GM20431 (cell line): ENCODE results near the gene KLC3.
"Not testable (repeated sequence)": the region's sequence is repeated elsewhere in the genome, so short reads cannot be mapped to it uniquely, and the experiment has no call there.

Experiments
- in situ Hi-C: fragments of 300-500 bp; cut with MseI, MboI; formaldehyde crosslinking; loops from one replicate; pipeline ENCODE4 v1.15.0; 2020; ENCODE audit warnings: low sequenced_read_pairs; ENCODE audit not compliant: unreplicated experiment

KLC3 gene

GRCh38 chr19:45314708-45315245 lies 25.8 kb upstream of the KLC3 start:
- in situ Hi-C loops = no loop called here

GRCh38 chr19:45315304-45315703 lies 25.2 kb upstream of the KLC3 start:
- in situ Hi-C loops = no loop called here

DNA sequence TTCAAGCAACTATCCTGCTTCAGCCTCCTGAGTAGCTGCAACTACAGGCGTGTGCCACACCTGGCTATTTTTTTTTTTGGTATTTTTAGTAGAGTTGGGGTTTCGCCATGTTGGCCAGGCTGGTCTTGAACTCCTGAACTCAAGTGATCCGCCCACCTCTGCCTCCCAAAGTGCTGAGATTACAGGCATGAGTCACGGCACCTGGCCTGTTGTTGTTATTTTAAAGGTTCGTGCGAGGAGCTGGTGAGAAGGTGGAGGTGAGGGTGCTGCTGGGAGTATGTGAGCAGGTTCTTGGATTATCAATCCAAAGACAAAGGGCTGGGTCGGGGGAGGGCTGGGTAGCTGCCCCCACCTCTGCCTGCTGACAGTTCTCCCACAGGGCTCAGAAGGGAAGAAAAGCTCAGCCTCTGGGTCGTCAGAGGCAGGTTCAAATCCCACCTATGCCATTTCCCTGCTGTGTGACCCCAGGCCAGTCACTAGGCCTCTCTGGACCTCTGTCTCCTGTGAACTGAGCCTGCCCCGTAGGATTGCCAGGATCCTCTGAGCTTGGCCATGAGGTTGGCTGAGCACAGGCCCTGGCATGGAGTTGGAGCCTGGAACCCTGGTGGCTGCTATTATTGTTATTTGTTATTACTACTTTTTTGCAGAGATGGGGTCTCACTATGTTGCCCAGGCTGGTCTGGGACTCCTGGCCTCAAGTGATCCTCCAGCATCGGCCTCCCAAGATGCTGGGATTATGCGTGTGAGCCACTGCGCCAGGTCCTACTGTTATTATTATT lies 19.4 kb upstream of the KLC3 start:
- in situ Hi-C loops = no loop called here

DNA sequence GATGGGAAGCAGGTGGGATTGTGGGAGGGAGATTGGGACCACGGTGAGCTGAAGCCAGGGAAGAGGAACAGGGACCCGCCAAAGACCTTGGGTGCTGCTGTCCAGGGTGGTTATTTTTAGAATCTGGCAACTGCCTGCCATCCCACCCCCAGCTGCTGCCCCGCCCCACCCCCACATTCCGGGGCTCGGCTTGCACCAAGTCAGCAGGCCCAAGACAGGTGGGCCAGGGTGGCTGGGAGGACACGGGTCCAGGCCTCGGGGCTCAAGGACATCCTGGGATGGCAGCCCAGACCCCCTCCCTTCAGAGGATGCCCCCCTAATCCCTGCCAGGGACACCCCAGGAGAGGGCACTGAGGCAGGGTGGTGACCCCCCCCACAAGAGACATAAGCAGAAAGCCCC lies 18.7 kb upstream of the KLC3 start:
- in situ Hi-C loops = no loop called here

DNA sequence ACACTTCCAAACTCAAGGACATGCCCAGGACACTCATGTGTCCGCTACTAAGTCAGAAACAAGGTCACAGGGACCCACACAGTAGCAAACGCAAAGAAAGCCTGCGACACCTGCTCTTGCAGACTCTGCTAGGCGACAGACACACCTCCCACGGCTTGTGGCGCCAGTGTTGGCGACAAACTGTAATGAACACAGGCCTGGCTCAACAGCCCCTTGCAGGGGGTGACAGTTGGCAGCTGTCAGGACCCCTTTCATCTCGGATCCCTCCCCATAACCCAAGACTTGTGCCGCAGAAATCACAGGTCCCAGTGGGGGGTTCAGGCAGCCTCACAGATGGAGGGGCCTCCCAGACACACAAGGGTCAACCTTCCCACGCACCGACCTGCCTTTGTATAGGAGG lies 18.2 kb upstream of the KLC3 start:
- in situ Hi-C loops = no loop called here

DNA sequence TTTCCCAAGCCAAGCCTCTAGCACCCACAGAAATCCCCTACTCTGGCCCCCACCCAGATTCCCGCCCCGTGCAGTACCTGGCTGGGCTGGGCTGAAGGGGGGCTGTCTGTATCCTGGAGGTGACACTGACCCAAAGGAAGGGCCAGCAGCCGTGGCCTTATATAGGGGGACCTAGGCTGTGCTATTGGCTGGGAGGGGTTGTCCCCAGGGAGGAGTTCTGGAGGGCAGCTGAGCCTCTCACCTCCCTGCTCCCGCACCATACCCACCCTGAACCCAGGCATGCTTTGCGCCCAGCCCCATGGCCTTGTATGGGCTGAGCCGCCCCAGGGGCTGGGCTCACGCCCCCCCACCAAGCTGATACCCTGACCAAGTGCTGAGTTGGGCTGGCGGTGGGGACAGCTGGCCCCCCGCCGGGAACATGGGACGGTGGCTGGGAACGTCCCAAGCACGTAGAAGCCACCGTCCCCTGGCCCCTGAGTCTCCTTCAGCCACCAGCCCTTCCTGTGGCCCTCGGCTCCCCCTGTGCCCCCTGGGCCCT lies 17.7 kb upstream of the KLC3 start, which contains the start of gene CKM:
Gene CKM (minus strand): TSS at position 132 of the 538 bp plus-strand sequence. CDS start 3,162 bp downstream, outside the sequence.
- in situ Hi-C loops = no loop called here

GRCh38 chr19:45323671-45324081 lies 16.9 kb upstream of the KLC3 start:
- in situ Hi-C loops = no loop called here

DNA sequence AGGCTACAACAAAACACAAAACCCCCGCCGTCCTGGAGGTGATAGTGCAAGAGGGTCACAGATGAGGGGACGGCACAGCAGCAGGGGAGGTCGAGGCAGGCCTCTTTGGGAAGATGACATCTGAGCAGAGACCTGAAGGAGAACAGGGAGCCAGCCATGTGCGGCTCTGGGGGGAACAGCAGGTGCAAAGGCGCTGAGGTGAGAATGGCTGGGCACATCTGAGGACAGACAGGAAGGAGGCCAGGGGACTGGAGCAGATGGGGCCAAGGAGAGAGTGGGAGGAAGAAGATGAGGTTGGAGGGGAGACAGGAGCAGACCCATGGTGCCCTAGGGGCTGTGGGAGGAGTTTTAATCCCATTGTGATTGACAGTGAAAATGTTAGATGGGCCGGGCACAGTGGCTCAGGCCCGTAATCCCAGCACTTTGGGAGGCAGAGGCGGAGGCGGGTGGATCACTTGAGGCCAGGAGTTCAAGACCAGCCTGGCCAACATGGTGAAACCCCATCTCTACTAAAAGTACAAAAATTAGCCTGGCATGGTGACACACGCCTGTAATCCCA lies 16.1 kb upstream of the KLC3 start:
- in situ Hi-C loops = no loop called here

DNA sequence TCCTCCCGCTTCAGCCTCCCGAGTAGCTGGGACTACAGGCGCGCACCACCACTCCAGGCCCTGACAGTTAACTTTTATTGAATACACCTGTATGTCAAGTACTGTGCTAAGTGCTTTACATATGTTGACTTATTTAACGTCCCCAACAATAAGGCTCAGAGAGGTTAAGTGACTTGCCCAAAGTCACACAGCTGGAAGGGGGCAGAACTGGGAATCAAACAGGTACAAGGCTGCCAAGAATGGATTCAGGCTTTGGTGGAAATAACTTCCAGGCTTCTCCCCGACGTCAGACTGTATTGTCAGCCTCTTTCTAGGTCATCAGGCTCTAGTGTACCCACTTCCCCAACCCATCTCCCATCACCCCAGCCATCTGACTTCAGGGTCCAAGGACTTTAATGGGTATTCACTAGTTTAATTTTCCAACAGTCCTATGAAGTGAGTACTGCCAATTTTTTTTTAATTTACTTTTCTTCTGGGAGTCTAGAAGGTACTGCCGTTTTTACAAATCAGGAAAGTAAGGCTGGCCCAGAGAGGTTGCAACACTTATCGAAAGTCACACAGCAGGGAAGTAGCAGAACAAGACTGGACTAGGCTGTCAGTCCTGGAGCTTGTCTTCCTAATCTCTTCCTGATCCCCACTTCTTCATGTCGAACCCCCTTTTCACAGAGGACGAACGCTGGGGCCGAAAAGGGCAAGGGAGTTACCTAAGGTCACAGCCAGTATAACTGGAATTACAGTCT lies 13.0 kb upstream of the KLC3 start:
- in situ Hi-C loops = no loop called here

GRCh38 chr19:45331411-45331810 lies 9.1 kb upstream of the KLC3 start:
- in situ Hi-C loops = no loop called here

GRCh38 chr19:45333609-45334303 lies 6.8 kb upstream of the KLC3 start:
- in situ Hi-C loops = no loop called here

DNA sequence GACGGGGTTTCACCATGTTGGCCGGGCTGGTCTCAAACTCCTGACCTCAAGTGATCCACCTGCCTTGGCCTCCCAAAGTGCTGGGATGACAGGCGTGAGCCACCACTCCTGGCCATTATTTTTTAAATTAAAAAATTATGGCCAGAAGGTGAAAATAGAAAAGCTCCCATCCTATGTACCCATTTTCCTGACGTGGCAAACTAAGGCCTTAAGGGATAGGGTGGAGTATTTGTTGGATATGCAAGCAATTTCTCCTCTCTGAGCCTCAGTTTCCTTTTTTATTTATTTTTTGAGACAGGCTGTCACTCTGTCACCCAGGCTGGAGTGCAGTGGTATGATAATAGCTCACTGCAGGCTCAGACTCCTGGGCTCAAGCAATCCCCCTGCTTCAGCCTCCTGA lies 5.7 kb upstream of the KLC3 start:
- in situ Hi-C loops = not testable (repeated sequence)

GRCh38 chr19:45336696-45337251 lies 3.8 kb upstream of the KLC3 start:
- in situ Hi-C loops = no loop called here

DNA sequence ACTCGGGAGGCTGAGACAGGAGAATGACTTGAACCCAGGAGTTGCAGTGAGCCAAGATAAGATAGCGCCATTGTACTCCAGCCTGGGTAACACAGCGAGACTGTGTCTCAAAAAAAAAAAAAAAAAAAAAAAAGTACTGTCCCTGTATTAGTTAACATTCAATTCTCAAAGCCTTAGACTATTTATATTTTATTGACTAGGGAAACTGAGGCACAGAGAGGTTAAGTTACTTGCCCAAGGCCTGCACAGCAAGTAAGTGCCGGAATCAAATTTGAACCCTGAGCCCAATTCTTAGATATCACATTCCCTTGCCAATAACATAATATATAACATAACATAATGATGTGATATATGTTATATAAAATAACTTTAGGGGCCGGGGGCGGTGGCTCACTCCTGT lies 921 bp upstream of the KLC3 start:
- in situ Hi-C loops = no loop called here

DNA sequence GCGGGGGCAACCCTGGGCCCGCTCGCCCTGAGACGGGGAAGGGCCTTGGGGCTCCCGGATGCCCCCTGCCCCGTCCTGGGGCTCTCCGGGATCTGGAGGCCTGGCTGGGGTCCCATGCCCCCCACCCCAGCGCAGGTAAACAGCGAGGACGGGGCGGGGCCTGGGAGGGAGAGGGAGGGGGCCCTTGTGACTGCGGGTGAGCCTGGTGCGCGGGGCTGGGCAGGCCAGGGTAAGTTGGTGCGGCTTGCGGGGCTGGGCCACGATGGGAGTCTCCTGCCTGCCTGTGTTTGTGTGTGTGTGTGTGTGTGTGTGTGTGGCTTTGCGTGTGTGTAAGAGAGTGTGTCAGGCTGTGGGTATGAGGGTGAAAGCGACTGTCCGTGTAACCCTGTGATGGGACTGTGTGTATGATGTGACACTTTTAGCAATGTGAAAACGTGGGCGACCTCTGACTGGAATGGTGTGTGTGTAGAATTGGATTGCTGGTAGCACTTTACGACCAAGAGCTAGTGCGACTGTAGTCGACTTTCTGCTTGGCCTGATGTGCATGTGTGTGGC lies 426 bp downstream of the KLC3 start:
- in situ Hi-C loops = no loop called here

DNA sequence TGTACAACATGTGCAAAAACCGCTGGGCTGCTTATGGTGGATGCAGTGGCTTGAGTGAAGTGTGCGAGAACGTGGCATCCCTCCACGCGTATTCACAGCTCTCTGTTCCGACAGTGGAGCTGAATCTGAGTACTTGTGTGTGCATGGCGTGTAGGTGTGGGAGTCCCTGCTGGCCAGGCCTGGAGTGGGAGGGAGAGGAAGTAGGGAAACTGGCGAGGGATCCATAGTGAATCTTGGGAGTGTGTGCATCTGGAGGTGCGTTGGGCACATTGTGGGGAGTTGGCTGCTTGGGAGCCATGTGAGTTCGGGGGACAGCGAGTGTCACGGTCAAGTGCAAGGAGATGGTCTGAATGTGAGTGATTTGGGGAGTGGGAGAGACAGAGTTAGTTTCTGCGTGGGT lies 2.4 kb downstream of the KLC3 start:
- in situ Hi-C loops = no loop called here

- in situ Hi-C loops = no loop called here
These were observed 4.3 kb downstream of the KLC3 start for GRCh38 chr19:45344621-45345505.

DNA sequence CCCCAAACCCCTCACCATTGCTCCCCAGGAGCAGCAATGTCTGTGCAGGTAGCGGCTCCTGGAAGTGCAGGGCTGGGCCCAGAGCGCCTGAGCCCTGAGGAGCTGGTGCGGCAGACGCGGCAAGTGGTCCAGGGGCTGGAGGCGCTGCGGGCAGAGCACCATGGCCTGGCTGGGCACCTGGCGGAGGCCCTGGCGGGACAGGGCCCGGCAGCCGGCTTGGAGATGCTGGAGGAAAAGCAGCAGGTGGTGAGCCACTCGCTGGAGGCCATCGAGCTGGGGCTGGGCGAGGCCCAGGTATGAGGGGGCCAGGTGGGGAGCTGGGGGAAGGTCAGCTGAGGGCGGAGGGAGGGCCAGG lies 4.9 kb downstream of the KLC3 start:
- in situ Hi-C loops = no loop called here

GRCh38 chr19:45346449-45346848 lies 5.9 kb downstream of the KLC3 start:
- in situ Hi-C loops = no loop called here
